PC-3 (cell line): ENCODE data around the gene TSHZ2.

Source experiments
- EZH2 ChIP-seq: fragments of 300-600 bp; sonication (generic); IDR thresholded peaks from one replicate; pipeline ENCODE4 v1.6.1; 2017; ENCODE audit warnings: antibody characterized with exemption, mild to moderate bottlenecking, low read length; ENCODE audit not compliant: unreplicated experiment
- EZH2phosphoT487 ChIP-seq: fragments of 300-600 bp; sonication (generic); IDR thresholded peaks from 2 replicates; pipeline ENCODE4 v1.6.1; 2018; ENCODE audit warnings: mild to moderate bottlenecking, antibody characterized with exemption, low read length, borderline replicate concordance
- TF ChIP-seq, protein P1 (sequence below): fragments of 300-600 bp; sonication (generic); conservative IDR thresholded peaks from 2 replicates; pipeline ENCODE4 v1.5.1; 2017; ENCODE audit warnings: antibody characterized with exemption, low read depth, mild to moderate bottlenecking, low read length

DNA sequence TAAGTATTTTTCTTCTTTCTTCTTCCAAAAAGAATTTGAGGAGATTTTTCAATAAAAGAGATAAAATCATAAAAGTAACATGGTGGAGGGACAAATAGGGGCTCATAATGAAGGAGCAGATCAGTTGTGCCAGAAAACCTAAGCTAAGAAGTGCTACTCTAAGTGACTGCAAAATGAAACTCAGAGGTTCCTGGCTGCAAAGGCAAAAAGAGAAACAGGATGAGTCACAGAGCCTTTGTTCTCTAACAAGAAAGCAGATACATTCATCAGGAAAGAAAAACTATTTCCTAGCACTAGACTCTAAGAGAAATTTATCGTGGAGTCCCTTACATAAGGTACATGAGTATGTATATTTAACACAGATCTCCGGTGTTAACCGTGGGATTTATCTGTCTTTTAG lies 49.8 kb downstream of the TSHZ2 start:
- TF ChIP-seq, protein P1, sequence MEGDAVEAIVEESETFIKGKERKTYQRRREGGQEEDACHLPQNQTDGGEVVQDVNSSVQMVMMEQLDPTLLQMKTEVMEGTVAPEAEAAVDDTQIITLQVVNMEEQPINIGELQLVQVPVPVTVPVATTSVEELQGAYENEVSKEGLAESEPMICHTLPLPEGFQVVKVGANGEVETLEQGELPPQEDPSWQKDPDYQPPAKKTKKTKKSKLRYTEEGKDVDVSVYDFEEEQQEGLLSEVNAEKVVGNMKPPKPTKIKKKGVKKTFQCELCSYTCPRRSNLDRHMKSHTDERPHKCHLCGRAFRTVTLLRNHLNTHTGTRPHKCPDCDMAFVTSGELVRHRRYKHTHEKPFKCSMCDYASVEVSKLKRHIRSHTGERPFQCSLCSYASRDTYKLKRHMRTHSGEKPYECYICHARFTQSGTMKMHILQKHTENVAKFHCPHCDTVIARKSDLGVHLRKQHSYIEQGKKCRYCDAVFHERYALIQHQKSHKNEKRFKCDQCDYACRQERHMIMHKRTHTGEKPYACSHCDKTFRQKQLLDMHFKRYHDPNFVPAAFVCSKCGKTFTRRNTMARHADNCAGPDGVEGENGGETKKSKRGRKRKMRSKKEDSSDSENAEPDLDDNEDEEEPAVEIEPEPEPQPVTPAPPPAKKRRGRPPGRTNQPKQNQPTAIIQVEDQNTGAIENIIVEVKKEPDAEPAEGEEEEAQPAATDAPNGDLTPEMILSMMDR: no peak
- TF ChIP-seq EZH2phosphoT487 (no peak), EZH2 (no peak)
